Fibroblast of the aortic adventitia (primary cell): Measurements from ENCODE around the gene SMIM33. TPM values are rescaled to one million over a fixed set of nuclear protein-coding genes. Genes with fewer than 3 reads are reported as not detected.
"Not testable (repeated sequence)": the region's sequence is repeated elsewhere in the genome, so short reads cannot be mapped to it uniquely, and the experiment has no call there.

ENCODE experiments used
- DNase-seq: peaks from one replicate; pipeline ENCODE4 v3.0.0-alpha.2; 2010; ENCODE audit warnings: low read depth
- H3K4me3 ChIP-seq: 2 replicates; pipeline ENCODE4 v1.5.1; 2011; ENCODE audit warnings: low read depth, mild to moderate bottlenecking, control low read depth, low read length, moderate library complexity
- CTCF ChIP-seq: IDR thresholded peaks from 2 replicates; pipeline ENCODE4 v1.5.1; 2011; ENCODE audit warnings: mild to moderate bottlenecking, low read length, control low read depth, inconsistent platforms; ENCODE audit not compliant: insufficient read depth
- total RNA-seq: library from RNA; depleted of rRNA; stranded (reverse); fragments of >200 nt; gene quantifications from 2 replicates; pipeline ENCODE4 v1.2.3, GENCODE V29; 2012; ENCODE audit warnings: low replicate concordance

The SMIM33 gene
- total RNA-seq, 1 donor: not detected

GRCh38 chr5:139486201-139486600 is 15.4 kb downstream of the SMIM33 start:
- no peak for TF ChIP-seq CTCF
- DNase-seq: no peak
- no peak overlapping the region for H3K4me3 ChIP-seq

GRCh38 chr5:139488260-139488659 is 17.5 kb downstream of the SMIM33 start:
- no peak overlapping the region for H3K4me3 ChIP-seq
- DNase-seq: no peak
- no peak for TF ChIP-seq CTCF

- peak; percentile 69 for DNase-seq
- no peak for TF ChIP-seq CTCF
- H3K4me3 ChIP-seq: no peak overlapping the region
Observed at GRCh38 chr5:139492700-139493192, 21.9 kb downstream of the SMIM33 start.

- peak; percentile 35 for DNase-seq
- no peak overlapping the region for H3K4me3 ChIP-seq
- no peak for TF ChIP-seq CTCF
Observed at GRCh38 chr5:139494256-139494655, 23.5 kb downstream of the SMIM33 start.

- TF ChIP-seq CTCF: no peak
- peak; percentile 78 for DNase-seq
- no peak overlapping the region for H3K4me3 ChIP-seq
Observed at GRCh38 chr5:139494832-139495231, 24.0 kb downstream of the SMIM33 start.

GRCh38 chr5:139495638-139496435 is 25.0 kb downstream of the SMIM33 start:
- TF ChIP-seq CTCF: no peak
- DNase-seq: peak; percentile 79
- H3K4me3 ChIP-seq: no peak overlapping the region

GRCh38 chr5:139501381-139501780 is 30.6 kb downstream of the SMIM33 start:
- no peak overlapping the region for H3K4me3 ChIP-seq
- no peak for DNase-seq
- no peak for TF ChIP-seq CTCF

- H3K4me3 ChIP-seq: not testable (repeated sequence)
Observed at GRCh38 chr5:139503036-139503817, 32.4 kb downstream of the SMIM33 start.

GRCh38 chr5:139503879-139504278 is 33.1 kb downstream of the SMIM33 start:
- H3K4me3 ChIP-seq, DNase-seq: not testable (repeated sequence)

More at GRCh38 chr5:139503036-139503817, 32.4 kb downstream of the SMIM33 start:
- DNase-seq: not testable (repeated sequence)

- not testable (repeated sequence) for H3K4me3 ChIP-seq, DNase-seq
Observed at GRCh38 chr5:139504722-139505121, 33.9 kb downstream of the SMIM33 start.
